Chondrocyte (in vitro differentiated cells): ENCODE results near the gene GLB1L3. TPM values are rescaled to one million over a fixed set of nuclear protein-coding genes. Genes with fewer than 3 reads are reported as not detected.

Experiments
- DNase-seq: peaks from one replicate; pipeline ENCODE4 v3.0.0; 2021; ENCODE audit warnings: mixed read lengths, low spot score
- H3K27ac Mint-ChIP-seq: one replicate; pipeline ENCODE4 v1.8.0; 2021; ENCODE audit warnings: mild to moderate bottlenecking, moderate library complexity, mixed read lengths; ENCODE audit not compliant: unreplicated experiment
- H3K27me3 Mint-ChIP-seq: 2 replicates; pipeline ENCODE4 v1.8.0; 2021; ENCODE audit warnings: low read depth, mixed read lengths
- H3K36me3 Mint-ChIP-seq: 2 replicates; pipeline ENCODE4 v1.8.0; 2021; ENCODE audit warnings: low read depth, mixed read lengths
- H3K4me1 Mint-ChIP-seq: 2 replicates; pipeline ENCODE4 v1.8.0; 2021; ENCODE audit warnings: low read depth, mild to moderate bottlenecking, mixed read lengths
- H3K4me3 Mint-ChIP-seq: one replicate; pipeline ENCODE4 v1.8.0; 2021; ENCODE audit warnings: mild to moderate bottlenecking, moderate library complexity, mixed read lengths; ENCODE audit not compliant: unreplicated experiment
- H3K9me3 Mint-ChIP-seq: 2 replicates; pipeline ENCODE4 v1.8.0; 2021; ENCODE audit warnings: low read depth, mixed read lengths
- total RNA-seq: library from RNA; stranded (reverse); gene quantifications from 3 replicates; pipeline ENCODE4 v1.2.1, GENCODE V29; 2021
- TF ChIP-seq, protein P1 (sequence below): fragments of 200-600 bp; sonication (generic); IDR thresholded peaks from 2 replicates; pipeline ENCODE4 v1.5.0; 2021; ENCODE audit warnings: antibody characterized with exemption, mild to moderate bottlenecking, moderate library complexity

The GLB1L3 gene
- total RNA-seq, 1 donor from 2014 or later = not detected

DNA sequence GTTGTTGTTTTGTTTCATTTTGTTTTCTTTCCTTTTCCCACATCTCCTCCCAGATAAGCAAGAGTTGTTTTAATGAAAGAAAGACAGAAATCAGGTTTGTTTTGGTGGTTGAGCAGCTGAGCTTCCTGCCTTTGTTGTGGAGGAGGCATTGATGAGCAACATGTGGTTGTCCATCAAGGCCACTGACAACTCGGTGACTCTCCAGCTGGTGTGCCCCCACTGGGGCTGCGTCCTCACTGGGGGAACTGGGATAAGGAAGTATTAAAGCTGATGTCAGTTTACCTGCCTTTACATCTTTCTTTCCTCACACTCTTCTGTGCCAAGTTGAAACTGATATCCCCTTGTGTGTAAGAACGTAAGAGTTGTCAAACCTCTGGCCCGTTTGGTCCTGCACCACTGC lies 45.8 kb upstream of the GLB1L3 start:
- no peak overlapping the region for H3K27ac Mint-ChIP-seq
- no peaks in the 10 kb centered on the region for H3K9me3 Mint-ChIP-seq
- DNase-seq = no peak
- TF ChIP-seq, protein P1, sequence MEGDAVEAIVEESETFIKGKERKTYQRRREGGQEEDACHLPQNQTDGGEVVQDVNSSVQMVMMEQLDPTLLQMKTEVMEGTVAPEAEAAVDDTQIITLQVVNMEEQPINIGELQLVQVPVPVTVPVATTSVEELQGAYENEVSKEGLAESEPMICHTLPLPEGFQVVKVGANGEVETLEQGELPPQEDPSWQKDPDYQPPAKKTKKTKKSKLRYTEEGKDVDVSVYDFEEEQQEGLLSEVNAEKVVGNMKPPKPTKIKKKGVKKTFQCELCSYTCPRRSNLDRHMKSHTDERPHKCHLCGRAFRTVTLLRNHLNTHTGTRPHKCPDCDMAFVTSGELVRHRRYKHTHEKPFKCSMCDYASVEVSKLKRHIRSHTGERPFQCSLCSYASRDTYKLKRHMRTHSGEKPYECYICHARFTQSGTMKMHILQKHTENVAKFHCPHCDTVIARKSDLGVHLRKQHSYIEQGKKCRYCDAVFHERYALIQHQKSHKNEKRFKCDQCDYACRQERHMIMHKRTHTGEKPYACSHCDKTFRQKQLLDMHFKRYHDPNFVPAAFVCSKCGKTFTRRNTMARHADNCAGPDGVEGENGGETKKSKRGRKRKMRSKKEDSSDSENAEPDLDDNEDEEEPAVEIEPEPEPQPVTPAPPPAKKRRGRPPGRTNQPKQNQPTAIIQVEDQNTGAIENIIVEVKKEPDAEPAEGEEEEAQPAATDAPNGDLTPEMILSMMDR = no peak
- H3K4me3 Mint-ChIP-seq = no peak overlapping the region
- H3K36me3 Mint-ChIP-seq = peaks cover 6% of the 10 kb centered on the region
- H3K4me1 Mint-ChIP-seq = peaks cover 43% of the 10 kb centered on the region
- no peaks in the 10 kb centered on the region for H3K27me3 Mint-ChIP-seq

DNA sequence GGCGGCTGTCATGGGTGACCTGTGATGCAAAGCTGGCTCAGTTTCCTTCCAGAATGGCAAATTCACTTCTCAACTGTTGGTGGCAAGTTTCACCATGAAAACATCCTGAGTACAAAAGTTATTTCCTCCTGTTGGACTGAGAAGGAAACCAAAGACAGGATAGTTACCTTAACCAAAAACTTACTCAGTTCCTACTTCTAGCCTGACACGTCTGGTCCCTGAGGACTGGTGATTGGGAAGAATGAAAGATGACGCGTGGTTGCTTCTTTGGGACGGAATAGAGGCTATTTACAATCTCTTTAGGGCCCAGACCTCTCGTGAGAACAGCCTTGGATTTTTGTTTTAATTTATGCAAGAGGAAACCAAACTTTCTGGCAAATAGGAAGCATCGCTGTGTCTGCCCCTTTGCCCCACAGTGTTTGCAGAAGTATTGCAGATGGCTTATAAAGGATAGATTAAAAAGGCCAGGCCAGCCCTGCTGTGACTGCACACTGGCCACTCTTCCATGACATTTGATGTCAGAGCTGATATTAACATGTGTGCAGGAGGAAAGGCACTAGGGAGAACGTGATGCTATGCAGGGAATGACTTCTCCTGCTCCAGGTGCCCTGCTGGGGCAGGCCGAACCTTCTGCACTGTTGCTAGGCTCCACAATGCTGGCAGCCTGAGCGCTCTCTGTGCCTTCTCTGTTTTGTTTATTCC lies 44.1 kb upstream of the GLB1L3 start:
- Mint-ChIP-seq H3K9me3 (no peaks in the 10 kb centered on the region), H3K36me3 (peaks cover 9% of the 10 kb centered on the region), H3K27ac (no peak overlapping the region), H3K27me3 (no peaks in the 10 kb centered on the region), H3K4me1 (peaks cover 25% of the 10 kb centered on the region), H3K4me3 (no peak overlapping the region)
- no peak for DNase-seq
- TF ChIP-seq, protein P1 = no peak

DNA sequence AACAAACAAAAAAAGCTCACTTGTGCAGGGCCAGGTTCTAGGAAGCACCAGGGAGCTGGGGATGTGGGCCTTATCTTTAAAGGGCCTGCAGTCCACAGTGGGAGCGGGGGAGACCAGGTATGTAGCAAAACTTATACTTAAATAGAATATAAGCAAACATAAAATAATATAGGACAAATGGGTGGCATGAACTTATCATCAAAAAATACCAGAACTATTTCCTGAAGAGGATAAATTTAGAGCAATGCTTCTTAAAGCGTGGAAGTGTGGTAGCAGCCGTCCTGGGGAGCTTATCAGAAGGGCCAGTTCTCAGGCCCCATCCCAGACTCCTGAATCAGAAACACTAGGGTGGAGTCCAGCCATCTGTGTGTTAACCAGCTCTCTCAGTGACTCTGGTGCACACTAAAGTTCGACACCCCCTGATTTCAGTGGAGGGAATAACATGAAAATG lies 42.4 kb upstream of the GLB1L3 start:
- TF ChIP-seq, protein P1 = no peak

DNA sequence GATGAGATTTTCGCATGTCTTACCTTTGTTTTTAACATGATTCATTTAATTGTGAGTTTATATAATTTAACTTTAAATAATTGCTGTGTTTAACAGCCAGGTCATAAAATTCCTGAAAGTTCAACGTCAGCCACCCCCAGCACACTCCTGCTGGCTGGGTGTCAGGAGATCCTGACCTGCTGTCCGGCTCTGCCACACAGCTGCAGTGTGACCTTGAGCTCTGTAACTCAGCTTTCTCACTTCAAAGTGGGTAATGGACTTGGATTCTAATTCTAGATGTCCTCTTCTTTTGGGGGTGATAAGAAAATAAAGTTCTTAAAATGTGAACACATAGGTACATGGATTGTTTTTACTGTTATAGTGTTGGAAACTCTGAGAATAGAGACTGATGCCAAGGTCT lies 40.8 kb upstream of the GLB1L3 start:
- H3K27ac Mint-ChIP-seq = no peak overlapping the region
- TF ChIP-seq, protein P1 = no peak
- no peaks in the 10 kb centered on the region for H3K27me3 Mint-ChIP-seq
- DNase-seq = no peak
- H3K9me3 Mint-ChIP-seq = no peaks in the 10 kb centered on the region
- H3K4me1 Mint-ChIP-seq = peaks cover 6% of the 10 kb centered on the region
- no peak overlapping the region for H3K4me3 Mint-ChIP-seq
- H3K36me3 Mint-ChIP-seq = peaks cover 18% of the 10 kb centered on the region

More for the DNA sequence above, 42.4 kb upstream of the GLB1L3 start:
- Mint-ChIP-seq H3K27me3 (no peaks in the 10 kb centered on the region), H3K27ac (no peak overlapping the region), H3K36me3 (peaks cover 14% of the 10 kb centered on the region), H3K9me3 (no peaks in the 10 kb centered on the region), H3K4me3 (no peak overlapping the region), H3K4me1 (peaks cover 17% of the 10 kb centered on the region)
- DNase-seq = no peak

DNA sequence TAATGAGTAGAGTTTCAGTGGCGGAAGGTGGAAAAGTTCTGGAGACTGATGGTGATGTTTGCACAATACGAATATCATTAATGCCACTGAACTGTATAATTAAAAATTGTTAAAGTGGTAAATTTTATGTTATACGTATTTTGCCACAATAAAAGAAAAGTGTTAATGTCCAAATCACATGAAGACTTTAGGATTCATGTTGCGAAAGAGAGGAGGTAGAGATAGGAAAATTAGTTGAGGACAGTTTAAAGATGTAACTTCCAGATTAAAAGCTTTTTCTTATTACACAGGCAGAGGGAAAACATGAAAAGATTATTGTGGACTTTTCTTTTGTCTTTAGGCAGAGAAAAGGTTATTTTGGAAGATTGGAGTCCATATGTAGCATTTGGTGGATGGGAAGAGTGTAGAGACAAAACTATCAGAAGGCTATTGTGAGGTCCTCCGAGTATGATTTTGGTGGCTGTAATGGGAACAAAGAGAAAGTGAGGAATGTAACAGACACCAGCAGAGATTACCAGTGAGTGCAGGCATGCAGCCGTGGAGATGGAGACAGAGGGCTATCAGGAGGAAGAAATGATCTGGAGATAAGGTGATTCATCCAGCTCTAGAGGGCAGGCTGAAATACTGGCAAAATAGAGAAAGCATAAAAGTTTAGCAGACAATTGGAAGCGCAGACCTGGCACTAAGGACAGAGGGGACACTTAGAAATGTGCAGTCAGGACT lies 39.2 kb upstream of the GLB1L3 start:
- Mint-ChIP-seq H3K27ac (no peak overlapping the region), H3K4me1 (peaks cover 6% of the 10 kb centered on the region), H3K36me3 (peaks cover 18% of the 10 kb centered on the region), H3K9me3 (no peaks in the 10 kb centered on the region), H3K27me3 (no peaks in the 10 kb centered on the region), H3K4me3 (no peak overlapping the region)
- TF ChIP-seq, protein P1 = no peak
- DNase-seq = no peak
